Inflammatory macrophage treated with lipopolysaccharide for 1 hour (primary cell): ENCODE data around the gene ZFP82.

Experiments
- DNase-seq, 2 donors: peaks; one replicate each; pipeline ENCODE4 v3.0.0-alpha.2; 2020 to 2022

ZFP82 gene

DNA sequence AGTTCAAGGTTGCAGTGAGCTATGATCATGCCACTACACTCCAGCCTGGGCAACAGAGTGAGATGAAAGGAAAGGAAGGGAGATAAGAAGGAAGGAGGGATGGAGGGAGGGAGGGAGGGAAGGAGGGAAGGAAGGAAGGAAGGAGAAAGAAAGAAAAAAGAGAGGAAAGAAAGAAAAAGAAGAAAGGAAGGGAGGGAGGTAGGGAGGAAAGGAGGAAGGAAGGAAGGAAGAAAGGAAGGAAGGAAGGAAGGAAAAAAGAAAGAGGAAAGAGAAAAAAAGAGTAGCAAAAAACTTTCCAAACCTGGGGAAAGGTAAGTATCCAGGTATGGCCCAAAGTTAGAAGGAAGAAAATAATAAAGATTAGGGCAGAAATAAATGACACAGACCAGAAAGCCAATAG is 46.6 kb downstream of the ZFP82 start:
- DNase-seq, result no peak

DNA sequence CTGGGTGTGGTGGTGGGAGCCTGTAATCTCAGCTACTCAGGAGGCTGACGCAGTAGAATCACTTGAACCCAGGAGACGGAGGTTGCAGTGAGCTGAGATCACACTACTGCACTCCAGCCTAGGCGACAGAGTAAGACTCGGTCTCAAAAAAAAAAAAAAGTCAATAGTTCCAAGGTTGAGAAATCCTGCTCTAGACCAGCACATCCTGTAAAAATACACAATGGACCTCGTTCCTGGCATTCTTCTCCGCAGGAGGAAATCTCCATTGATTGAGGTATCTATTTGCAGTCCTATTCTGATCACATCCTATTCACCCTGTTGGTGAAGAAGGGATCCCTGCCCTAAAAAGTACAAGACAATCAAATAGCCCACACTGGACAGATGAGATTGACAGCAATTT is 54.6 kb downstream of the ZFP82 start:
- no peak for DNase-seq
